Measurements from ENCODE around the gene GAA. TPM values are rescaled to one million over a fixed set of nuclear protein-coding genes. Genes with fewer than 3 reads are reported as not detected.

The GAA gene
- 10 to 100 TPM; 18.1 to 22.3 TPM for total RNA-seq

- CTCF ChIA-PET = interaction anchor here (0.6 to 3.4 kb wide), 50 partner anchors 8 to 681 kb away, joined by 3 to 51 read pairs (median 5); no protein-coding TSS in a partner anchor
- peaks cover 6% of the 10 kb centered on the region for H3K27me3 Mint-ChIP-seq (ENCODE audit: low read depth)
- POLR2A ChIA-PET = interaction anchor here (0.6 to 2.1 kb wide), 8 partner anchors 45 to 179 kb away, joined by 3 to 11 read pairs (median 3); partner anchors contain the start of genes RNF213 and SGSH
- DNase-seq (peak; percentile 89), ATAC-seq (peak; percentile 90)
- no peaks in the 10 kb centered on the region for H3K9me3 Mint-ChIP-seq (ENCODE audit: insufficient read depth)
- no peaks in the 10 kb centered on the region for H3K36me3 Mint-ChIP-seq (ENCODE audit: low read depth)
- H3K4me3 Mint-ChIP-seq = peak within 1 kb of the TSS; percentile 89
- H3K27ac Mint-ChIP-seq = peak within 1 kb of the TSS; percentile 86
- H3K4me1 Mint-ChIP-seq (ENCODE audit: low read depth) = peaks cover 26% of the 10 kb centered on the region
Observed at GRCh38 chr17:80101011-80101945, at the start of gene GAA. Gene GAA, plus strand, starts transcription at chr17:80101581. Its CDS starts 3,006 bp downstream, at chr17:80104587.

- ChIA-PET CTCF (no interaction called here), POLR2A (no interaction called here)
- no peaks in the 10 kb centered on the region for H3K27me3 Mint-ChIP-seq (ENCODE audit: low read depth)
- DNase-seq (no peak), ATAC-seq (no peak)
- H3K9me3 Mint-ChIP-seq (ENCODE audit: insufficient read depth) = no peaks in the 10 kb centered on the region
- no peak overlapping the region for H3K4me3 Mint-ChIP-seq
- no peaks in the 10 kb centered on the region for H3K4me1 Mint-ChIP-seq (ENCODE audit: low read depth)
- no peaks in the 10 kb centered on the region for H3K36me3 Mint-ChIP-seq (ENCODE audit: low read depth)
- H3K27ac Mint-ChIP-seq = no peak overlapping the region
Observed at GRCh38 chr17:80051681-80052080, 49.7 kb upstream of the GAA start.

- H3K9me3 Mint-ChIP-seq (ENCODE audit: insufficient read depth) = no peaks in the 10 kb centered on the region
- H3K4me3 Mint-ChIP-seq = no peak overlapping the region
- no peak for ATAC-seq
- DNase-seq = no peak
- no peak overlapping the region for H3K27ac Mint-ChIP-seq
- CTCF ChIA-PET = no interaction called here
- no peaks in the 10 kb centered on the region for H3K4me1 Mint-ChIP-seq (ENCODE audit: low read depth)
- no peaks in the 10 kb centered on the region for H3K27me3 Mint-ChIP-seq (ENCODE audit: low read depth)
- no peaks in the 10 kb centered on the region for H3K36me3 Mint-ChIP-seq (ENCODE audit: low read depth)
- POLR2A ChIA-PET = no interaction called here
Observed at GRCh38 chr17:80053102-80053501, 48.3 kb upstream of the GAA start.

GRCh38 chr17:80055597-80055996, 45.8 kb upstream of the GAA start:
- H3K36me3 Mint-ChIP-seq (ENCODE audit: low read depth) = no peaks in the 10 kb centered on the region
- no peaks in the 10 kb centered on the region for H3K9me3 Mint-ChIP-seq (ENCODE audit: insufficient read depth)
- H3K27ac Mint-ChIP-seq = no peak overlapping the region
- POLR2A ChIA-PET = no interaction called here
- no peak for DNase-seq
- no peaks in the 10 kb centered on the region for H3K4me1 Mint-ChIP-seq (ENCODE audit: low read depth)
- no peak overlapping the region for H3K4me3 Mint-ChIP-seq
- H3K27me3 Mint-ChIP-seq (ENCODE audit: low read depth) = no peaks in the 10 kb centered on the region
- ATAC-seq = no peak
- CTCF ChIA-PET = interaction anchor here (0.8 kb wide), 1 partner anchor 50 kb away, joined by 4 read pairs; no protein-coding TSS in a partner anchor

- H3K9me3 Mint-ChIP-seq (ENCODE audit: insufficient read depth) = no peaks in the 10 kb centered on the region
- ChIA-PET POLR2A (no interaction called here), CTCF (no interaction called here)
- H3K27me3 Mint-ChIP-seq (ENCODE audit: low read depth) = no peaks in the 10 kb centered on the region
- DNase-seq (no peak), ATAC-seq (no peak)
- no peaks in the 10 kb centered on the region for H3K4me1 Mint-ChIP-seq (ENCODE audit: low read depth)
- H3K36me3 Mint-ChIP-seq (ENCODE audit: low read depth) = no peaks in the 10 kb centered on the region
- no peak overlapping the region for H3K4me3 Mint-ChIP-seq
- H3K27ac Mint-ChIP-seq = no peak overlapping the region
Observed at GRCh38 chr17:80058311-80058955, 42.9 kb upstream of the GAA start.

- ATAC-seq (no peak), DNase-seq (no peak)
- ChIA-PET CTCF (interaction anchor here (1.1 kb wide), 1 partner anchor 41 kb away, joined by 3 read pairs; the partner anchor contains the start of gene GAA), POLR2A (no interaction called here)
- Mint-ChIP-seq H3K36me3 (ENCODE audit: low read depth) (no peaks in the 10 kb centered on the region), H3K4me1 (ENCODE audit: low read depth) (no peaks in the 10 kb centered on the region), H3K9me3 (ENCODE audit: insufficient read depth) (no peaks in the 10 kb centered on the region), H3K4me3 (no peak overlapping the region), H3K27ac (no peak overlapping the region), H3K27me3 (ENCODE audit: low read depth) (no peaks in the 10 kb centered on the region)
Observed at GRCh38 chr17:80060644-80061043, 40.7 kb upstream of the GAA start.

- POLR2A ChIA-PET = no interaction called here
- Mint-ChIP-seq H3K36me3 (ENCODE audit: low read depth) (no peaks in the 10 kb centered on the region), H3K27ac (no peak overlapping the region), H3K9me3 (ENCODE audit: insufficient read depth) (no peaks in the 10 kb centered on the region), H3K4me3 (no peak overlapping the region), H3K4me1 (ENCODE audit: low read depth) (no peaks in the 10 kb centered on the region), H3K27me3 (ENCODE audit: low read depth) (no peaks in the 10 kb centered on the region)
- CTCF ChIA-PET = no interaction called here
- no peak for DNase-seq
- ATAC-seq = no peak
Observed at GRCh38 chr17:80061421-80061820, 40.0 kb upstream of the GAA start.

- ATAC-seq = no peak
- Mint-ChIP-seq H3K36me3 (ENCODE audit: low read depth) (no peaks in the 10 kb centered on the region), H3K27ac (no peak overlapping the region)
Observed at GRCh38 chr17:80063830-80064585, 37.4 kb upstream of the GAA start.

GRCh38 chr17:80064696-80065095, 36.7 kb upstream of the GAA start:
- no peak for DNase-seq
- CTCF ChIA-PET = no interaction called here
- no peaks in the 10 kb centered on the region for H3K4me1 Mint-ChIP-seq (ENCODE audit: low read depth)
- no peak for ATAC-seq
- H3K27ac Mint-ChIP-seq = no peak overlapping the region
- H3K36me3 Mint-ChIP-seq (ENCODE audit: low read depth) = no peaks in the 10 kb centered on the region
- POLR2A ChIA-PET = no interaction called here
- no peaks in the 10 kb centered on the region for H3K9me3 Mint-ChIP-seq (ENCODE audit: insufficient read depth)
- H3K4me3 Mint-ChIP-seq = no peak overlapping the region
- no peaks in the 10 kb centered on the region for H3K27me3 Mint-ChIP-seq (ENCODE audit: low read depth)

More at GRCh38 chr17:80063830-80064585, 37.4 kb upstream of the GAA start:
- no peaks in the 10 kb centered on the region for H3K27me3 Mint-ChIP-seq (ENCODE audit: low read depth)
- ChIA-PET CTCF (no interaction called here), POLR2A (no interaction called here)
- DNase-seq = no peak
- H3K4me3 Mint-ChIP-seq = no peak overlapping the region
- H3K4me1 Mint-ChIP-seq (ENCODE audit: low read depth) = no peaks in the 10 kb centered on the region
- no peaks in the 10 kb centered on the region for H3K9me3 Mint-ChIP-seq (ENCODE audit: insufficient read depth)

- POLR2A ChIA-PET = no interaction called here
- ATAC-seq (no peak), DNase-seq (no peak)
- Mint-ChIP-seq H3K27me3 (ENCODE audit: low read depth) (no peaks in the 10 kb centered on the region), H3K4me1 (ENCODE audit: low read depth) (no peaks in the 10 kb centered on the region), H3K9me3 (ENCODE audit: insufficient read depth) (no peaks in the 10 kb centered on the region), H3K27ac (no peak overlapping the region), H3K36me3 (ENCODE audit: low read depth) (no peaks in the 10 kb centered on the region), H3K4me3 (no peak overlapping the region)
- CTCF ChIA-PET = no interaction called here
Observed at GRCh38 chr17:80065478-80066170, 35.8 kb upstream of the GAA start.

GRCh38 chr17:80067393-80067986, 33.9 kb upstream of the GAA start:
- Mint-ChIP-seq H3K4me1 (ENCODE audit: low read depth) (peaks cover 7% of the 10 kb centered on the region), H3K9me3 (ENCODE audit: insufficient read depth) (no peaks in the 10 kb centered on the region), H3K4me3 (no peak overlapping the region), H3K36me3 (ENCODE audit: low read depth) (no peaks in the 10 kb centered on the region), H3K27me3 (ENCODE audit: low read depth) (no peaks in the 10 kb centered on the region), H3K27ac (no peak overlapping the region)
- ATAC-seq = no peak
- ChIA-PET CTCF (no interaction called here), POLR2A (no interaction called here)
- no peak for DNase-seq
